CD4-positive, alpha-beta T cell treated with Interleukin-4 for 4 hours (primary cell): ENCODE data around the gene CHRDL1.
"Not testable (repeated sequence)": the region's sequence is repeated elsewhere in the genome, so short reads cannot be mapped to it uniquely, and the experiment has no call there.

ENCODE experiments used
- DNase-seq: peaks from one replicate; pipeline ENCODE4 v3.0.0-alpha.2; 2020

The CHRDL1 gene

GRCh38 chrX:110654280-110654679 lies 141.3 kb downstream of the CHRDL1 start:
- not testable (repeated sequence) for DNase-seq

GRCh38 chrX:110646386-110646785 lies 149.2 kb downstream of the CHRDL1 start:
- DNase-seq: no peak
